ENCODE measurements around the gene ADGRL1. TPM values are rescaled to one million over a fixed set of nuclear protein-coding genes. Genes with fewer than 3 reads are reported as not detected.

The ADGRL1 gene
- total RNA-seq, 1 experiment from 2014 or later, result 2.4 TPM

GRCh38 chr19:14122924-14123323 lies 83.0 kb downstream of the ADGRL1 start:
- DNase-seq (ENCODE audit: low read depth), result no peak
- in situ Hi-C loops (cut with HindIII; ENCODE audit: low pct_unique_long_range_greater_than_20kb, low sequenced_read_pairs), result no loop called here

GRCh38 chr19:14120497-14120780 lies 85.5 kb downstream of the ADGRL1 start:
- no peak for DNase-seq (ENCODE audit: low read depth)
- in situ Hi-C loops (cut with HindIII; ENCODE audit: low pct_unique_long_range_greater_than_20kb, low sequenced_read_pairs), result no loop called here

- no peak for DNase-seq (ENCODE audit: low read depth)
- in situ Hi-C loops (cut with HindIII; ENCODE audit: low pct_unique_long_range_greater_than_20kb, low sequenced_read_pairs), result no loop called here
These were observed 86.1 kb downstream of the ADGRL1 start for GRCh38 chr19:14119644-14120496.

GRCh38 chr19:14119146-14119545 lies 86.8 kb downstream of the ADGRL1 start:
- in situ Hi-C loops (cut with HindIII; ENCODE audit: low pct_unique_long_range_greater_than_20kb, low sequenced_read_pairs), result no loop called here
- no peak for DNase-seq (ENCODE audit: low read depth)

GRCh38 chr19:14118165-14119051 lies 87.6 kb downstream of the ADGRL1 start:
- no peak for DNase-seq (ENCODE audit: low read depth)
- in situ Hi-C loops (cut with HindIII; ENCODE audit: low pct_unique_long_range_greater_than_20kb, low sequenced_read_pairs), result no loop called here

GRCh38 chr19:14117668-14118164 lies 88.3 kb downstream of the ADGRL1 start, which contains the start of gene PRKACA:
Gene PRKACA, minus strand, starts transcription at chr19:14117762. Its CDS starts 215 bp downstream, at chr19:14117547.
- in situ Hi-C loops (cut with HindIII; ENCODE audit: low pct_unique_long_range_greater_than_20kb, low sequenced_read_pairs), result no loop called here

GRCh38 chr19:14116918-14117578 lies 88.9 kb downstream of the ADGRL1 start:
- DNase-seq (ENCODE audit: low read depth), result no peak
- in situ Hi-C loops (cut with HindIII; ENCODE audit: low pct_unique_long_range_greater_than_20kb, low sequenced_read_pairs), result no loop called here

More at GRCh38 chr19:14117668-14118164, 88.3 kb downstream of the ADGRL1 start, which contains the start of gene PRKACA:
- DNase-seq (ENCODE audit: low read depth), result peak; percentile 99

- no peak for DNase-seq (ENCODE audit: low read depth)
- in situ Hi-C loops (cut with HindIII; ENCODE audit: low pct_unique_long_range_greater_than_20kb, low sequenced_read_pairs), result no loop called here
These were observed 89.4 kb downstream of the ADGRL1 start for GRCh38 chr19:14116525-14116917.

- in situ Hi-C loops (cut with HindIII; ENCODE audit: low pct_unique_long_range_greater_than_20kb, low sequenced_read_pairs), result no loop called here
- DNase-seq (ENCODE audit: low read depth), result no peak
These were observed 90.2 kb downstream of the ADGRL1 start for GRCh38 chr19:14115756-14116155.

GRCh38 chr19:14114854-14115253 lies 91.1 kb downstream of the ADGRL1 start:
- no peak for DNase-seq (ENCODE audit: low read depth)
- in situ Hi-C loops (cut with HindIII; ENCODE audit: low pct_unique_long_range_greater_than_20kb, low sequenced_read_pairs), result no loop called here

- no peak for DNase-seq (ENCODE audit: low read depth)
- in situ Hi-C loops (cut with HindIII; ENCODE audit: low pct_unique_long_range_greater_than_20kb, low sequenced_read_pairs), result no loop called here
These were observed 91.5 kb downstream of the ADGRL1 start for GRCh38 chr19:14114439-14114838.

GRCh38 chr19:14113762-14114414 lies 92.1 kb downstream of the ADGRL1 start:
- DNase-seq (ENCODE audit: low read depth), result no peak
- in situ Hi-C loops (cut with HindIII; ENCODE audit: low pct_unique_long_range_greater_than_20kb, low sequenced_read_pairs), result no loop called here

GRCh38 chr19:14112809-14113385 lies 93.1 kb downstream of the ADGRL1 start:
- in situ Hi-C loops (cut with HindIII; ENCODE audit: low pct_unique_long_range_greater_than_20kb, low sequenced_read_pairs), result no loop called here
- DNase-seq (ENCODE audit: low read depth), result no peak

GRCh38 chr19:14112051-14112808 lies 93.7 kb downstream of the ADGRL1 start:
- in situ Hi-C loops (cut with HindIII; ENCODE audit: low pct_unique_long_range_greater_than_20kb, low sequenced_read_pairs), result no loop called here

GRCh38 chr19:14111486-14111885 lies 94.5 kb downstream of the ADGRL1 start:
- in situ Hi-C loops (cut with HindIII; ENCODE audit: low pct_unique_long_range_greater_than_20kb, low sequenced_read_pairs), result no loop called here

More at GRCh38 chr19:14112051-14112808, 93.7 kb downstream of the ADGRL1 start:
- DNase-seq (ENCODE audit: low read depth), result no peak

GRCh38 chr19:14110650-14111049 lies 95.3 kb downstream of the ADGRL1 start:
- no peak for DNase-seq (ENCODE audit: low read depth)
- in situ Hi-C loops (cut with HindIII; ENCODE audit: low pct_unique_long_range_greater_than_20kb, low sequenced_read_pairs), result no loop called here

More at GRCh38 chr19:14111486-14111885, 94.5 kb downstream of the ADGRL1 start:
- no peak for DNase-seq (ENCODE audit: low read depth)

All from Caki2 (cell line).